ENCODE data around the gene SARNP.

The SARNP gene

DNA sequence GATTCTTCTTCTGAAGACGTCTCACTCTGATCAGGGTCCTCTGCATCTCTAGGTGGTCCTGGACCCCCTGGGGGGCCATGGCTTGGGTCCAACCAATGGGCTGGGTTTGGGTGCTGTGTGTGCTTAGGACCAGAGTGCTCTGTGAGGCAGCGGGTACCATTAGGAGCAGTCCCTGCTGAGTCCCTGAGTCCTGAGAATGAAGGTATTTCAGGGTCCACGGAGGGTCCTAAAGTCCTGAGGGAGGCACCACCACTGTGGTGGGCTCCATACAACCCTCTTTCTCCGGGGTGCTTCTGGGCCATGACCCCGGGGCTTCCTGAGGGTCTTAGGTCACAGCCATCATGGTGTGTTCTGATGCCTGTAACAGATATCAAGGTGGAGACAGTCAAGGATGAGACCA is 10.8 kb upstream of the SARNP start:
- H3K9ac ChIP-seq (ENCODE audit: low read length): peak overlapping the region; percentile 62

GRCh38 chr12:55827806-55828205 is 10.3 kb upstream of the SARNP start:
- peaks cover 6% of the 10 kb centered on the region for H3K79me2 ChIP-seq (ENCODE audit: insufficient read depth, low read length)
- no peaks in the 10 kb centered on the region for H3K9me2 ChIP-seq (ENCODE audit: low read depth, low read length)

More for the DNA sequence above, 10.8 kb upstream of the SARNP start:
- Histone ChIP-seq H3K4me2 (ENCODE audit: low read length) (peak overlapping the region; percentile 84), H3K27me3 (ENCODE audit: insufficient read depth, low read length) (no peaks in the 10 kb centered on the region), H3K4me1 (ENCODE audit: insufficient read depth, low read length, severe bottlenecking) (peaks cover 61% of the 10 kb centered on the region), H3F3A (ENCODE audit: insufficient read depth, low read length) (peaks cover 5% of the 10 kb centered on the region; the same call in 1 of the 2 replicates), H2AFZ (ENCODE audit: low read length) (no peak overlapping the region), H3K36me3 (ENCODE audit: insufficient read depth, low read length) (peaks cover 25% of the 10 kb centered on the region; the same call in 1 of the 2 replicates), H4K20me1 (ENCODE audit: insufficient read depth, low read length) (no peaks in the 10 kb centered on the region), H3K4me3 (ENCODE audit: low read depth, low read length, poor library complexity, severe bottlenecking) (peak overlapping the region; percentile 82), H3K79me2 (ENCODE audit: insufficient read depth, low read length) (peaks cover 6% of the 10 kb centered on the region), H3K9me3 (ENCODE audit: low read length) (no peaks in the 10 kb centered on the region), H3K9me2 (ENCODE audit: low read depth, low read length) (no peaks in the 10 kb centered on the region), H3K27ac (ENCODE audit: low read depth, low read length, poor library complexity, severe bottlenecking) (peak overlapping the region; percentile 79)
- TF ChIP-seq, protein P1, sequence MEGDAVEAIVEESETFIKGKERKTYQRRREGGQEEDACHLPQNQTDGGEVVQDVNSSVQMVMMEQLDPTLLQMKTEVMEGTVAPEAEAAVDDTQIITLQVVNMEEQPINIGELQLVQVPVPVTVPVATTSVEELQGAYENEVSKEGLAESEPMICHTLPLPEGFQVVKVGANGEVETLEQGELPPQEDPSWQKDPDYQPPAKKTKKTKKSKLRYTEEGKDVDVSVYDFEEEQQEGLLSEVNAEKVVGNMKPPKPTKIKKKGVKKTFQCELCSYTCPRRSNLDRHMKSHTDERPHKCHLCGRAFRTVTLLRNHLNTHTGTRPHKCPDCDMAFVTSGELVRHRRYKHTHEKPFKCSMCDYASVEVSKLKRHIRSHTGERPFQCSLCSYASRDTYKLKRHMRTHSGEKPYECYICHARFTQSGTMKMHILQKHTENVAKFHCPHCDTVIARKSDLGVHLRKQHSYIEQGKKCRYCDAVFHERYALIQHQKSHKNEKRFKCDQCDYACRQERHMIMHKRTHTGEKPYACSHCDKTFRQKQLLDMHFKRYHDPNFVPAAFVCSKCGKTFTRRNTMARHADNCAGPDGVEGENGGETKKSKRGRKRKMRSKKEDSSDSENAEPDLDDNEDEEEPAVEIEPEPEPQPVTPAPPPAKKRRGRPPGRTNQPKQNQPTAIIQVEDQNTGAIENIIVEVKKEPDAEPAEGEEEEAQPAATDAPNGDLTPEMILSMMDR (IDR thresholded peaks at IDR 0.05; ENCODE audit: low read length): no peak
- no peak for TF ChIP-seq EZH2 (IDR thresholded peaks at IDR 0.05; ENCODE audit: borderline replicate concordance, low read length)

GRCh38 chr12:55824726-55825125 is 7.2 kb upstream of the SARNP start:
- Histone ChIP-seq H3K36me3 (ENCODE audit: insufficient read depth, low read length) (peaks cover 61% of the 10 kb centered on the region), H3F3A (ENCODE audit: insufficient read depth, low read length) (peaks cover 5% of the 10 kb centered on the region; the same call in 1 of the 2 replicates), H3K79me2 (ENCODE audit: insufficient read depth, low read length) (peaks cover 6% of the 10 kb centered on the region), H4K20me1 (ENCODE audit: insufficient read depth, low read length) (no peaks in the 10 kb centered on the region), H2AFZ (ENCODE audit: low read length) (no peak overlapping the region), H3K9ac (ENCODE audit: low read length) (peak overlapping the region; percentile 15; the same call in 1 of the 2 replicates), H3K4me3 (ENCODE audit: low read depth, low read length, poor library complexity, severe bottlenecking) (peak overlapping the region; percentile 82), H3K9me2 (ENCODE audit: low read depth, low read length) (no peaks in the 10 kb centered on the region), H3K9me3 (ENCODE audit: low read length) (no peaks in the 10 kb centered on the region), H3K27me3 (ENCODE audit: insufficient read depth, low read length) (no peaks in the 10 kb centered on the region), H3K4me2 (ENCODE audit: low read length) (peak overlapping the region; percentile 84), H3K27ac (ENCODE audit: low read depth, low read length, poor library complexity, severe bottlenecking) (peak overlapping the region; percentile 79), H3K4me1 (ENCODE audit: insufficient read depth, low read length, severe bottlenecking) (peaks cover 48% of the 10 kb centered on the region)
- no peak for TF ChIP-seq EZH2 (IDR thresholded peaks at IDR 0.05; ENCODE audit: borderline replicate concordance, low read length)
- TF ChIP-seq, protein P1 (IDR thresholded peaks at IDR 0.05; ENCODE audit: low read length): no peak

More at GRCh38 chr12:55827806-55828205, 10.3 kb upstream of the SARNP start:
- Histone ChIP-seq H3K9me3 (ENCODE audit: low read length) (no peaks in the 10 kb centered on the region), H3K4me2 (ENCODE audit: low read length) (peak overlapping the region; percentile 84), H3K9ac (ENCODE audit: low read length) (peak overlapping the region; percentile 52), H2AFZ (ENCODE audit: low read length) (no peak overlapping the region), H4K20me1 (ENCODE audit: insufficient read depth, low read length) (no peaks in the 10 kb centered on the region), H3K27ac (ENCODE audit: low read depth, low read length, poor library complexity, severe bottlenecking) (peak overlapping the region; percentile 79), H3K4me3 (ENCODE audit: low read depth, low read length, poor library complexity, severe bottlenecking) (peak overlapping the region; percentile 82), H3K4me1 (ENCODE audit: insufficient read depth, low read length, severe bottlenecking) (peaks cover 61% of the 10 kb centered on the region), H3F3A (ENCODE audit: insufficient read depth, low read length) (peaks cover 5% of the 10 kb centered on the region; the same call in 1 of the 2 replicates), H3K36me3 (ENCODE audit: insufficient read depth, low read length) (peaks cover 30% of the 10 kb centered on the region; the same call in 1 of the 2 replicates), H3K27me3 (ENCODE audit: insufficient read depth, low read length) (no peaks in the 10 kb centered on the region)
- TF ChIP-seq, protein P1 (IDR thresholded peaks at IDR 0.05; ENCODE audit: low read length): no peak
- TF ChIP-seq EZH2 (IDR thresholded peaks at IDR 0.05; ENCODE audit: borderline replicate concordance, low read length): no peak
